SK-N-SH treated with all-trans-retinoic acid at 6 μM for 48 hours (cell line): ENCODE data around the gene STC2.

Experiments used
- ARNTL ChIP-seq: fragments of 450-650 bp; formaldehyde crosslinking; IDR thresholded peaks from 2 replicates; pipeline ENCODE4 v1.5.0; 2020; ENCODE audit warnings: low read depth, mild to moderate bottlenecking, moderate library complexity, borderline replicate concordance
- CREB5 ChIP-seq: fragments of 250-450 bp; sonication (Bioruptor Pico); IDR thresholded peaks from 2 replicates; pipeline ENCODE4 v1.5.1; 2020; ENCODE audit warnings: low read depth, mild to moderate bottlenecking, moderate library complexity
- ESRRG ChIP-seq: fragments of 250-450 bp; sonication (Bioruptor Pico); IDR thresholded peaks from 2 replicates; pipeline ENCODE4 v1.6.1; 2021; ENCODE audit warnings: mild to moderate bottlenecking
- TOX ChIP-seq: fragments of 250-450 bp; sonication (Bioruptor Pico); IDR thresholded peaks from 2 replicates; pipeline ENCODE4 v1.8.0; 2021; ENCODE audit warnings: mild to moderate bottlenecking, moderate library complexity, borderline replicate concordance
- ZFP3 ChIP-seq: fragments of 250-450 bp; sonication (Bioruptor Pico); IDR thresholded peaks from 2 replicates; pipeline ENCODE4 v1.5.0; 2020; ENCODE audit warnings: mild to moderate bottlenecking, moderate library complexity
- TF ChIP-seq, protein P1 (sequence below): fragments of 250-450 bp; sonication (Bioruptor Pico); IDR thresholded peaks from 2 replicates; pipeline ENCODE4 v1.5.1; 2021; ENCODE audit warnings: mild to moderate bottlenecking, moderate library complexity

DNA sequence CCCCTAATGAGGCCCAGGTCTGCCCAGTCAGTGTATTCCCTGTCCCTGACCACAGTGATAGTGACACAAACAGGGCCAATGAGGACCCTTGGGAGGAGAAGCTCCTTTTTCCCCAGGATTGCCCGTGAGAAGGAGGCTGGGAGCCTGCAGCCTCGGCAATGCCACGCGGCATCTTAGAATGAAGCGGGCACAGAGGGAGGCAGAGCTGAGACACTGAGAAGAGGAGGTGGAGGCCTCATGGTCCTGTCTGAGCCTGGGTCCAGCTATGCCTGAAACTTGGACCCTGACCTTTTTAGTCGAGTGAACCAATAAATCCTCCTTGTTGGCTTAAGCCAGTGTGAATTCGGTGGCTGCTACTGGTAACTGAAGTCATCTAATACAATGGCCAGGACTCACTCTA is 28.4 kb downstream of the STC2 start:
- no peak for TF ChIP-seq ARNTL (CRISPR knock-in tag)
- TF ChIP-seq TOX (CRISPR knock-in tag): no peak
- no peak for TF ChIP-seq ZFP3 (CRISPR knock-in tag)
- TF ChIP-seq, protein P1, sequence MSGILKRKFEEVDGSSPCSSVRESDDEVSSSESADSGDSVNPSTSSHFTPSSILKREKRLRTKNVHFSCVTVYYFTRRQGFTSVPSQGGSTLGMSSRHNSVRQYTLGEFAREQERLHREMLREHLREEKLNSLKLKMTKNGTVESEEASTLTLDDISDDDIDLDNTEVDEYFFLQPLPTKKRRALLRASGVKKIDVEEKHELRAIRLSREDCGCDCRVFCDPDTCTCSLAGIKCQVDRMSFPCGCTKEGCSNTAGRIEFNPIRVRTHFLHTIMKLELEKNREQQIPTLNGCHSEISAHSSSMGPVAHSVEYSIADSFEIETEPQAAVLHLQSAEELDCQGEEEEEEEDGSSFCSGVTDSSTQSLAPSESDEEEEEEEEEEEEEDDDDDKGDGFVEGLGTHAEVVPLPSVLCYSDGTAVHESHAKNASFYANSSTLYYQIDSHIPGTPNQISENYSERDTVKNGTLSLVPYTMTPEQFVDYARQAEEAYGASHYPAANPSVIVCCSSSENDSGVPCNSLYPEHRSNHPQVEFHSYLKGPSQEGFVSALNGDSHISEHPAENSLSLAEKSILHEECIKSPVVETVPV (CRISPR knock-in tag): no peak
- TF ChIP-seq CREB5 (CRISPR knock-in tag): no peak
- no peak for TF ChIP-seq ESRRG (CRISPR knock-in tag)
